HG02840 (cell line): ENCODE measurements around the gene PDLIM7.

Experiments
- ATAC-seq: cut with Tn5 transposase; IDR thresholded peaks from one replicate; pipeline ENCODE4 v1.9.1; 2021; ENCODE audit warnings: mild to moderate bottlenecking, moderate library complexity, moderate number of reproducible peaks; ENCODE audit not compliant: unreplicated experiment, low FRiP score

PDLIM7 gene

GRCh38 chr5:177508221-177508611, 10.8 kb upstream of the PDLIM7 start:
- no peak for ATAC-seq

DNA sequence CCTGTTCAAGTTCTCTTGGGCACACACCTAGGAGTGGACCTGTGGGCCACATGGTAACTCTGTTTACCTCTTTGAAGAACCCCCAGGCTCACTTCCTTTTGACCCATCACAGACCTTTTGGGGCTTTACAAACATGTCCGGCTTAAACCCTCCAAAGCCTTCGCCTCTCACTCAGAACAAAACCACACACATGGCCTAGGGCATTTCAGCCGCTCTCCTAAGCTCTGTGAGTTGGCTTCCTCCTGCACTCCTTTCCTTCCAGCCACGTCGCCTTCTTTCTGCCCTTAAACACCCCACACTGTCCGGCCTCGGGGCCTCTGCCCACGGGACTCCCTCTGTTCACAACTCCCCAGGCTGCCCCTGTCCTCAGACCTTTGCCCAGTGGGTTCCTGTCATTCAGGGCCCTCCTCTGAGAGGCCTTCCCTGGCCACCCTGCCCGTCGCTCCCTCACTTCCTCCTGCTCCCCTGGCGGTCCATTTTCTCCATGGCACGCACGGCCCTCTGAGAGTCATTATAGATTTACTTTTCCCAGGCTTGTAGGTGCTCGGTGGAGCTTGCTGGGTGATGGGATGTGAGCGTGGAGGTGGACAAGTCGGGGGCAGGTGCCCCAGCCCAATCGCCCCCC, 10.3 kb upstream of the PDLIM7 start:
- ATAC-seq, result no peak

DNA sequence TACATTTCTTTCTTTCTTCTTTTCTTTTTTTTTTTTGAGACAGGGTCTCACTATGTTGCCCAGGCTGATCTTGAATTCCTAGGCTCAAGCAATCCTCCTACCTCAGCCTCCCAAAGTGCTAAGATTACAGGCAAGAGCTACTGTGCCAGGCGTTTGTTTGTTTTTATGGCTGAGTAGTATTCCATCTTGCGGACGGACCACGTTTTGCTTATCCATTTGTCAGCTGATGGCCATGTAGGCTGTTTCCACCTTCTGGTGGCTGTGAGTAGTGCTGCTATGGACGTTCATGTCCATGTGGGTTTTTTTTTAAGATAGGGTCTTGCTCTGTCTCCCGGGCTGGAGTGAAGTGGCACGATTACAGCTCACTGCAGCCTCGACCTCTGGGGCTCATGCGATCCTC, 9.8 kb upstream of the PDLIM7 start:
- no peak for ATAC-seq

DNA sequence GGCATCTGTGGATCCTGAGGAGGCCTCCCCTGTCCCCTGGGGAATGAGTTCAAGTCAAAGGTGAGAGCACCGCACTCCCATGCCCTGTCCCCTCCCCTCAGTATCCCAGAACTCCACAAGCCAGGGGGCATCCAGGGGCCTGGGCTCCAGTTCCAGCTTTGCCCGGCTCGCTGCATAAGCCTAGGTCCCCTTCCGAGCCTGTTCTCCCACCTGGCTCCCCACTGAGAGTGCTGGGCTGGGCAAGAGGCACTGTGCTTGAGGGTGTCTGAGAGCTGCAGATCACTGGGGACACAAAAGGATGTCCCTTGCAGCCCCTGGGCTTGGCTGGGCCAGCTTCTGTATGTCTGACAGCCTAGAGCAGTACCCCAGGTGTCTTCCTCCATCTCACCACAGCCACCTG, 7.7 kb upstream of the PDLIM7 start:
- ATAC-seq, result no peak

DNA sequence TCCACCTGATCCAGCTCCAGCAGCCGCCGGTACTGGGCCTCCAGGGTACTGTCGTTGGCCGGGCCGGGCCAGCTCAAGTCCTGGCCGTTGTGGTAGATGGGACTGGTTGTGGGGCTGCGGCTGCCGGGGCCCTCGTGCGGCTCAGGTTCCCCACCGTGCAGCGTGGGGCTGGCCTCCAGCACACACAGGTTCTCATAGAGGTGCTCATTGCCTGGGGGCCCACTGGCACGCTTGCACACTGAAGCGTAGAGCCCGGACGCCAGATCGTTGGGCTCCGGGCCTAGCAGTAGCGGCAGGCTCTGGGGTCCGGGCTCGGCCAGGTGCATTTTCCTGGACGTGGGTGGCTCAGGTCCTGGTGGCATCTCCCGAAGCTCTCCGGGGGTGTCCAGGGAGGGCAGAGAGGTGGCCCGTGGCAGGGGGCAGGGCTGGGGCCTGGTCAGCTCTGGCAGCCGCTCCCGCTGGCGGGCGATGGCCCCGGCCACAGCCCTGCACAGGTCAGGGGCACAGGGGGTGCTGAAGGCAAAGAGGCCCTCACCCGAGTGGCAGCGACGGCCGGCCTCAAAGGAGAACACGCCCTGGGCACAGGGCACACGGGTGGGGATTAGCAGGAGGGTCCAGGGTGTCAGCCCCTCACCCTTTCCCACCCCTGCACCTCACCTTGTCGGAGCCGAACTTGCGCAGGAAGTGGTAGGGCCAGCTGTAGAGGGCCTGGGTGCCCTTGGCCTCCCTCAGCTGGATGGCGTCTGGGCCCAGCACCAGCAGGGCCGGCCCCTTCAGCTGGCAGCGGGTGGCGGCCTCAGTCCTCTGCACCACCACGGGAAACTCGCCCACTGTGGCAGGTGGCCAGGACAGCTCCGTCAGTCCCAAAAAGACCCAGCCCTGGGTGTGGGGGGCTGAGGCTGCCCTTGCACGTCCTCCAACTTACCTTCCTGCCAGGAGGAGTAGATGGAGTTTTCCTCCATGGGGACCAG, 7.0 kb upstream of the PDLIM7 start:
- ATAC-seq, result no peak

DNA sequence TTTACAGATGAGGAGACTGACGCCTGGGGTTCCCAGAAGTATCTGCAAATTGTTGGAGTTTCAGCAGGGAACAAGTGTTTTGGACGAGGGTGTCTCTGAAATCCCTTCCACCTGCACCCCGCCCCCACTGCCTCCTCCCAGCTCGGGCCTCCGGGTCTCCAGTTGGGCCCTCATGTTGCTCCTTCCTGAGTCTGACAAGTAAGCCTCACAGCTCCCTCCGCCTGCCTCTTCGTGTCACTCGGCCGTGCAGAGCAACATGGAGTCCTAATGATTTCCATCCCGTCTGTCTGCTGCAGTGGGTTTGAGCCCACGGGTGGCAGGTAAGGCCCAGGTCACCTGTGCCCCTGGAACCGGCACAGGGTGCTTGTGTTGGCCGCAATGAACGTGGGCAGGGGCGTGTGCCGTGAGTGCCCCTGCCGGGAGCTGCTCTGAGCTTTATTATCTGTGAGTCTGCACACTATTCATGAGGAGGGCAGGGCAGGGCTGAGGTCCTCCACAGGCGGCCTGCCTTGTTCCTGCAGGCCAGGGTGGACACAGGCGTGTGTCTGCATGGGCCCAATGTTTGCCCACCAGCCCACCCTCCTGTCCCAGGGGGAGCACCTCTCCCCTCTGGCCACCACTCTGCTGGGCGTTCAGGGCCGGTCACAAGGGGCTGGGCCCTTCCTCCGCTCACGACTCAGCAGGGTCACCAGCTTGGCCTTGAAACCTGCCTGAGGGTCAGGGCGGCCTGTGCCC, 6.1 kb upstream of the PDLIM7 start:
- no peak for ATAC-seq

GRCh38 chr5:177502886-177503285, 5.5 kb upstream of the PDLIM7 start:
- no peak for ATAC-seq

GRCh38 chr5:177501874-177502678, 4.7 kb upstream of the PDLIM7 start:
- no peak for ATAC-seq

DNA sequence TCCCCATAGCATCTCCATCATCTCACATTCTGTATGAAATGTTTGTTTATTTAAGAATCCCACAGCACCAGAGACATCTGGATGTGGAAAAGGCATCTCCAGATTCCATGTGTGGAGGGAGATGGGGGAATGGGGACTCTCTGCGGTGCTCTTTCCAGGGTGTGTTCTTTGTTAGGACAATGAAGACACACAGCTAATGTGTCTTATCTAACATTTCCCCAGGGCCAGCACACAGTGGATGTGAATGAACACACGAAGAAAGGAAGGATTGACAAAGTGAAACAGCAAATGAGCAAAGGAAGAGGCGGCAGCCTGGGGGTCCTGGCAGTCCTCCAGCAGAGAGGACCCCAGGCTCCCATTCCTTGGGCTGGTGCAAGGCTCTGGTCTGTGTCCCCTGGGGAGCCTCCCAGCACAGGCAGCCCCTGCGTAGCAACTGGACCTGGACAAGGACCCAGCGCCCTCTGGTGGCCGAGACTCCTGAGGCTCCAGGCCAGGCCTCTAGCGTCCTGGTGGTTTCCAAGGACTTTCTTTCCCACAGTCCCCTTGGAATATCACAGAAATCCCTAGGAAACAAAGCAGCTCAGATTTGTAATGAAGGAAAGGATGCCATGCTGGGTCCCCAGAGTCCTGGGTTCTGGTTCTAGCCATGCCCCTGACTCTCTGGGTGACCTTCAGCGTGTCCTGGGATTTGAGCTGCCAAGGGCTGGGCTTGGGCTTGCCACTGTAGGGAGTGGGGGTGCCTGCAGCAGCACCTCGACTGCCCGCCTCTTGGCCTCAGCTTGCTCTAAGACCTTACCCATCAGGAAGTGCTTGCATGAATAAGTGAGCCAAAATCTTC, 3.5 kb upstream of the PDLIM7 start:
- ATAC-seq, result no peak

- no peak for ATAC-seq
Observed at GRCh38 chr5:177499842-177500241, 2.4 kb upstream of the PDLIM7 start.

DNA sequence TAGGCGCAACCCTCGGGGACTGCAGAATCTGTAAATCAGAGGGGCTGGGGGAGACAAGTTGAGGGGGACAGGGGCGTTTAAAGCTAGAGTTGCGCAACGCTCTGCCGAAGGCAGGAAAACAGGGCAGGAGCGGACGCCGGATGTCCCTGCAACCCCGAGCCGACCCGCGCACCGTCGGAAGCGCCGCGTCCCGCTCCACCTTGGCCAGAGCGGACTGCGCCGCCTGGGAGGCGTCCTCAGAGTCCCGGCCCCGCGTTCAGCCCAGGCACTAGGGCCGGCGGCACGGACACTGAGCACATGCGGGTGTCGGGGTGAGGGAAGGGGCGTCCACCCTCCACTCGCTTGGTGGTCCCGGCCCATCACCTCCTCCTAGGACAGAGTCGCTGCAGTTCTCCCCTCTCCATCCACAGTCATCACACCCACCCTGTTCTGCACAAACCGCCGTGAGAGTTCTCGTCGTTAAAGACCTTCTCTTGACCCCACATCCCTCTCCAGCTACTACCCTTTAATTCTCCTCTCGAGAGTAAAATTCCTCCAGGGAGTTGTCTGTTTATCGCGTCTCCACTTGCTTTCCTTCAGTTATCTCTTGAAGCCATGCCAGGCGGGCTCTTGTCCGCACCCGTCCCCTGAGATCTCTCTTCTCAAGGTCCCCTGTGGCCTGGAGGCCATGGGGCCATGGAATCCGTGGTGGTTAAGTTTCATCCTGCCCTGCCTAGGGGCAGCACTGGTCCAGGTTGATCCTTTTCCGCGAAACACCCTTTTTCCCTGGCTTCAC, 796 bp upstream of the PDLIM7 start:
- ATAC-seq, result no peak

DNA sequence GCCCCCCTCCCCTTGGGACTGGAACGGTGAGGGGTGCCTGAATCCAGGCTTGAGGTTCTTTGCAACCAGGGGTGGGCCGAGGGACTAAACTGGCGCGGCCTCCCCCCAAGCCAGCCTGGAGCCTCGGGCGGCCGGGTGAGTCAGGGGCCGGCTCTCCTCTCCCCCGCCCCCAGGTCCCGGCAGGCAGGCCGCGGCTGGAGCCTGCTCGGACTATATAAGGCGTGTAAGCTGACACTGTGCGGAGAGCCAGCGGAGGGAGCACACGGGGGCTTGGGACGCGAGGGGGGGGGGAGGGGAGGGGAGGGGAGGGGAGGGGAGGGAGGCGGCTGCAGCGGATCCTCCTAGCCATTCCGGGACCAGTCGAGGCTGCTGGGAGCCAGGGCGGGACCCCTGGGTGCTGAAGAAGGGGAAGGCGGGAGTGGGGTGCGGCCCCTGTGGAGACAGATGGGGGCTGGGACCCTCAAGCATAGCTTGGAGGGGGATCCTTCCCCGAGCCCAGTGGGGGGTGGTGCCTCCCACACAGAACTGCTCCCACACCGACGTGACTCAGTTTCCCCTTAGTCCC, 595 bp downstream of the PDLIM7 start:
- ATAC-seq, result no peak

DNA sequence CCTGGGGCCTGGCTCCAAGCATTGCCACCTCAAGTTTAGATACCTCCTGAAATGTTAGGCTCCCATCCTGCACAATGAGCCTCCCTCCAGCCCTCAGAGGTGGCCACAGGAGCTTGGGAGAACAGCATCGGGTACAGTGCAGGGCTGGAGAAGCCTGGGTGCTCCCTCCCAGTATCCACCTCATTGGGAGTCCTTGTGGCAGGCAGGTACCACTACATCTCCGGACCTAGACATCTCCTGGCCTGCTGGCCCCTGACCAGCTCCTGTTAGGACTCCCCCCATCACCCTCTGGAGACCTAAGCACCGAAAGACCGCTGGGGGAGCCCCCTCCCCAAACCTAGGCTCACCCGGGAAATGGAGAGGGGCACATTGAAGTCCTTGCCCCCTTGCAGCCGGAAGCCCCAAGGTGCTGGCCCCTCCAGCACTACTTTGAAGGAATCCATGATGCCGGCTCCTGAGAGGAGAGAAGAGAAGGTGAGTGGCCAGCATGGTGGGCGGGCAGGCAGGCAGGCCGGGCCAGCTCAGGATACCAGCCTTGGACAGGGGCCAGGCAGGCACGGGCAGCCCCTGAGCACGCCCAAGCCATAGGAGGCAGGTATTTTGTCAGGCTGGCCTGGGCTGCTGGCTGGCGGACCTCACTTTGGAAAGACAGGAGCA, 1.2 kb downstream of the PDLIM7 start:
- ATAC-seq, result no peak

DNA sequence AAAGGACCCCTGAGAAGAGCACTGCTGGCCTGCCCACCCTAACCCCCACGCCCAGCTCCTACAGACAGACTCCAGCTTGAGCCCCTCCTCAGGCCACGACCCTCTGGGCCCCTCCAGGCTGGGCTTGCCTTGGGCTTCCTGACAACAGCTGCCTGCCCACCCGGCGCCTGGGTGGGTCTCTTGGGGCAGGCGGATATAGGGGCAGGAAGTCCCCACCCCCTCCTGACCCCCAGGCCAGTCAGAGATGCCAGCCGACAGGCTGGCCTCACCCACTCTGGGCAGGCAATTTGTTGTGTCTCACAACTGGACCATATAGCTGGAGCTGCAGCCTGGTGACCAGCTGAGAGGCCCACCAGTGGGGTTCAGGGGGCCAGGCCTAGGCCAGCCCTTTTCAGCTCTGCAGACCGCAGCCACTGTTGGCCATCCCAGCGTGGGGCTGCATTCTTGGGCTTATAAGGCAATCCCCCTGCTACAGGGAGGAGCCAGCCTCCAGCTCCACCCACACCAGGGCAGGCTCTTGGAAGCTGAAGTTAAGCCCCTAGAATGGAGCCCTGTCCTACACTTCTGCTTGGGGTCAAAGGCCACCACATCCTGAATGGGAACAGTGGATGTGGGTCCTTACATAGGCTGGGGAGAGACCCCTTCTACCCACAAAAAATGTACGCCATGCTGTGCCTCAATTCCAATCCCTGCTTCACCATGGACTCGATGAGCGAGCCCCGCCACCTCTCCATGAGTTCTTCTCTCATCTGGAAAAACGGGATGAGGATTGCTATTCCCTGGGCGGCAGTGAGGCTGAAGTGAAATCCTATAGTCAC, 2.0 kb downstream of the PDLIM7 start:
- no peak for ATAC-seq

DNA sequence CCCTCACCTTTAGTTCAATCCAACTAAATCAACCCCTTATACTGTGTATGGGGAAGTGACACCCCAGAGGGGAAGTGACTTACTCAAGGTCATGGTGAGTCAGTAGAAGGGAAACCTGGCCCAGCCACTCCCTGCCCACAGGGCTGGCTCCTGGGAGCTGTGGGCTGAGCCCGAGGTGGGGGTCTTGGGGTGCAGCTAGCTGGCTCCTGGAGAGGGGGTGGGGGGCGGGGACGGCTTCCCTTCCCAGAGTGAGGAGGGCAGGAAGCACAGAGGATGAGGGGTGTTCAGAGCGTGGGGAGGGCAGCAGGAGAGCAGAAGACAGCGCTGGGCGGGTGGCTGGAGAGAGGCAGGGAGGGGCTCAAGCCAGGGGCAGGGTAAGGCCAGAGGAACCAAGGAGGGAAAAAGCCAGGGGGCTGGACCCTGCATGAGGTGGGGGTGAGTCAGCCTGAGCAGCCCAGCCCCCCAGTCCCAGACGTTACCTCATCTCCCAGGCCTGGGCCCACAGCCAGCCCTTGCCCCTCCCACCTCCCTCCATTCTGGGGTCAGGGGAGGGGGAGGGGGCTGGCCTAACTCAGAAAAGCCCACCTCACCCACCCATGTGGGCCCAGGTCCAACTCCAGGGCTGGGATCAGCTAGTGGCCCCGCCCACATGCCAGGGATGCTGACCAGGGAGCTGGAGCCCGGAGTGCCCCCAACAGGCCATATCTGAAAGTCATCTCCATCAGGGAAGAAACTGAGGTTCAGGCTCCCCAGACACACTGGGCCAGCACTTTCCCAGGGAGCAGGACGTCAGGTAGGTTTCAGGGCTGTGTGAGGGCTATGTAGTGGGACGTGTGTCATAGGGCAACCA, 2.8 kb downstream of the PDLIM7 start:
- no peak for ATAC-seq

GRCh38 chr5:177493795-177494345, 3.5 kb downstream of the PDLIM7 start:
- no peak for ATAC-seq
